ENCODE measurements around the gene HPS5. TPM values are rescaled to one million over a fixed set of nuclear protein-coding genes. Genes with fewer than 3 reads are reported as not detected.

The HPS5 gene
- total and polyA plus RNA-seq, 2 donors (not counting 3 experiments of a cell fraction or from before 2014, with no cell fraction given), result 4.7 to 14.1 TPM

GRCh38 chr11:18329196-18329870 lies 7.4 kb upstream of the HPS5 start:
- DNase-seq (ENCODE audit: low read depth, low spot score), result no peak
- no peak overlapping the region for H3K9ac ChIP-seq (replicated peaks; ENCODE audit: extremely low read depth, insufficient read depth, low read length)
- ChIA-PET CTCF (no interaction called here), POLR2A (no interaction called here)
- no peaks in the 10 kb centered on the region for H3K9me3 ChIP-seq (replicated peaks; ENCODE audit: control insufficient read depth, insufficient read depth, low read length)
- peaks cover 46% of the 10 kb centered on the region for H3K79me2 ChIP-seq (ENCODE audit: control insufficient read depth, insufficient read depth, low read length)
- no peak overlapping the region for H3K4me2 ChIP-seq (ENCODE audit: insufficient read depth, low read length)
- no peaks in the 10 kb centered on the region for H3K9me1 ChIP-seq (replicated peaks; ENCODE audit: control insufficient read depth, extremely low read depth, insufficient read depth, low read length)
- H3K36me3 ChIP-seq (ENCODE audit: control insufficient read depth in 2 of 2, extremely low read depth in 1 of 2, insufficient read depth in 2 of 2, low read length in 2 of 2), result peaks cover 6 to 9% of the 10 kb centered on the region in 2 experiments
- no peaks in the 10 kb centered on the region for H4K20me1 ChIP-seq (replicated peaks; ENCODE audit: control insufficient read depth, extremely low read depth, insufficient read depth, low read length)
- H3K27ac ChIP-seq (ENCODE audit: insufficient read depth, low read depth, low read length), result no peak overlapping the region
- FAIRE-seq, result no peak
- H3K4me3 ChIP-seq (replicated peaks in 1 of 3; ENCODE audit: insufficient read depth in 1 of 3, low read depth in 1 of 3, low read length in 3 of 3), result no peak overlapping the region
- dilution Hi-C loops (cut with MboI; ENCODE audit: extremely low pct_ligation_motif_present, low sequenced_read_pairs) (no loop called here), intact Hi-C loops (cut with micrococcal nuclease) (no loop called here)
- no peak for TF ChIP-seq MAX (IDR thresholded peaks at IDR 0.05; ENCODE audit: insufficient read depth, insufficient read length)
- TF ChIP-seq GATA2 (IDR thresholded peaks at IDR 0.05; ENCODE audit: insufficient read depth, insufficient read length, low read depth, low read length), result no peak
- TF ChIP-seq MYC (IDR thresholded peaks at IDR 0.05; ENCODE audit: low read depth, low read length), result no peak
- TF ChIP-seq EZH2 (IDR thresholded peaks at IDR 0.05; ENCODE audit: borderline replicate concordance, low read depth, low read length, severe bottlenecking), result no peak
- TF ChIP-seq FOS (IDR thresholded peaks at IDR 0.05; ENCODE audit: borderline replicate concordance, insufficient read depth, low read length), result no peak
- no peak for TF ChIP-seq POLR2AphosphoS5 (IDR thresholded peaks at IDR 0.05; ENCODE audit: insufficient read depth, low read depth, low read length)
- no peak for TF ChIP-seq CTCF (IDR thresholded peaks at IDR 0.05; ENCODE audit: extremely low read depth in 1 of 2, insufficient read depth in 1 of 2, low read depth in 1 of 2, low read length in 2 of 2)
- TF ChIP-seq POLR2A (IDR thresholded peaks at IDR 0.05; ENCODE audit: low read depth, low read length), result no peak
- no peak for TF ChIP-seq JUN (IDR thresholded peaks at IDR 0.05; ENCODE audit: borderline replicate concordance, insufficient read depth, insufficient read length, low read depth)
- no peaks in the 10 kb centered on the region for H3K27me3 ChIP-seq (ENCODE audit: control insufficient read depth in 2 of 2, insufficient read depth in 2 of 2, low read length in 2 of 2)
- no peak overlapping the region for H2AFZ ChIP-seq (ENCODE audit: low read depth, low read length)
- peaks cover 7% of the 10 kb centered on the region for H3K4me1 ChIP-seq (ENCODE audit: control insufficient read depth, extremely low read depth, insufficient read depth, low read length)
- no TSS peak for BruUV-seq (replicated peaks)

Data from endothelial cell of umbilical vein (primary cell).